GM19328 (cell line): ENCODE measurements around the gene ATXN3L.

Source experiments
- ATAC-seq: cut with Tn5 transposase; IDR thresholded peaks from one replicate; pipeline ENCODE4 v1.9.1; 2021; ENCODE audit warnings: mild to moderate bottlenecking, moderate library complexity; ENCODE audit not compliant: unreplicated experiment

The ATXN3L gene

DNA sequence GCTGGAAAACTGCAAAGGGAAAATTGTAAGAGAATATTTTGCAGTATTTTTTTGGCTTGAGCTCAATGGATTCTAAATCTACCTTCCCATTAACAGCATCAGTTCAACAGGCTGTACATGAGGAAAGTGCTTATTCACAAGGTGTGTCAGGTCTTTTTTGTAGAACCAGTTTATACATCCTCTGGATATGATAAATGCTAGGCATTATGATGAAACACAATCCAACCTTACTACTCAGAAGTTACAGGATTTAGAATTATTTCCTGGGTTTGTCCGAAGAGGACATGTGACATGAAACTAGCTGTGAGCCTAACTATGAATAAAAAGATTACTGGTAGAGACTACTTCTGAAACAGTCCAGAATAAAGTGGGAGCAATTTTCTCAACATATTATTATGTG is 49.5 kb downstream of the ATXN3L start:
- no peak for ATAC-seq

- no peak for ATAC-seq
Measured at GRCh38 chrX:13268874-13269273, 51.0 kb downstream of the ATXN3L start.
